ENCODE results near the gene CYREN. TPM values are rescaled to one million over a fixed set of nuclear protein-coding genes. Genes with fewer than 3 reads are reported as not detected.

CYREN gene
- total and polyA plus RNA-seq, 2 of the 13 experiments (the other 11 are each of a cell fraction or from before 2014, with no cell fraction given), result 20.7 to 60.7 TPM

- TF ChIP-seq ADNP (CRISPR knock-in tag; IDR thresholded peaks at IDR 0.05), result no peak
- TF ChIP-seq KLF15 (CRISPR knock-in tag; IDR thresholded peaks at IDR 0.05; ENCODE audit: borderline replicate concordance), result no peak
- TF ChIP-seq ZNF275 (CRISPR knock-in tag; IDR thresholded peaks at IDR 0.05; ENCODE audit: borderline replicate concordance), result peak; percentile 74; the same call in 1 of the 2 replicates
- peak; percentile 74 for TF ChIP-seq GABPB1 (CRISPR knock-in tag; IDR thresholded peaks at IDR 0.05)
- TF ChIP-seq ZNF235 (CRISPR knock-in tag; IDR thresholded peaks at IDR 0.05; ENCODE audit: borderline replicate concordance), result no peak
- TF ChIP-seq MIER2 (CRISPR knock-in tag; IDR thresholded peaks at IDR 0.05), result no peak
- no peak for TF ChIP-seq IKZF5 (CRISPR knock-in tag; IDR thresholded peaks at IDR 0.05)
- TF ChIP-seq ZNF343 (CRISPR knock-in tag; IDR thresholded peaks at IDR 0.05), result no peak
- peak; percentile 65; the same call in 1 of the 2 replicates for TF ChIP-seq FOXC1 (CRISPR knock-in tag; IDR thresholded peaks at IDR 0.05; ENCODE audit: borderline replicate concordance)
- no peak for TF ChIP-seq ZBTB44 (CRISPR knock-in tag; IDR thresholded peaks at IDR 0.05)
- TF ChIP-seq ZNF670 (CRISPR knock-in tag; IDR thresholded peaks at IDR 0.05; ENCODE audit: borderline replicate concordance), result no peak
- peak; percentile 84; the same call in 1 of the 2 replicates for TF ChIP-seq UBTF (CRISPR knock-in tag; IDR thresholded peaks at IDR 0.05)
- TF ChIP-seq SIN3A (IDR thresholded peaks at IDR 0.05; ENCODE audit: borderline replicate concordance, low read depth, low read length), result peak; percentile 16; the same call in 1 of the 2 replicates
- TF ChIP-seq ZNF547 (CRISPR knock-in tag; IDR thresholded peaks at IDR 0.05), result peak; percentile 75
- TF ChIP-seq ZNF607 (CRISPR knock-in tag; IDR thresholded peaks at IDR 0.05; ENCODE audit: borderline replicate concordance), result no peak
- no peak for TF ChIP-seq ZNF609 (CRISPR knock-in tag; IDR thresholded peaks at IDR 0.05; ENCODE audit: borderline replicate concordance)
- TF ChIP-seq ZKSCAN5 (CRISPR knock-in tag; IDR thresholded peaks at IDR 0.05), result no peak
Measured at GRCh38 chr7:135211179-135211945, 40.9 kb upstream of the CYREN start, which contains the start of gene WDR91 (continued).
